Activated B cell treated with CpG ODN at 0.5 μM for 24 hours (primary cell): ENCODE results near the gene DHRS3. TPM values are rescaled to one million over a fixed set of nuclear protein-coding genes. Genes with fewer than 3 reads are reported as not detected.

Experiments used
- ATAC-seq: fragments of 200-7000 bp; cut with Tn5 transposase; one replicate; pipeline ENCODE4 v1.10.0; 2021; ENCODE audit warnings: low read depth, mild to moderate bottlenecking, moderate library complexity
- CTCF ChIA-PET: fragments of 350-600 bp; sonication (Branson Sonifier 250); formaldehyde crosslinking; loops from one replicate; lab custom pipeline; 2021; ENCODE audit warnings: antibody characterized with exemption; lab: Charles Lee
- POLR2A ChIA-PET: fragments of 350-600 bp; sonication (Branson Sonifier 250); formaldehyde crosslinking; loops from one replicate; lab custom pipeline; 2021; ENCODE audit warnings: antibody characterized with exemption; lab: Charles Lee
- DNase-seq: peaks from one replicate; pipeline ENCODE4 v3.0.0; 2022
- H3K27ac Mint-ChIP-seq: one replicate; pipeline ENCODE4 v1.8.0; 2020; ENCODE audit warnings: mixed read lengths
- H3K27me3 Mint-ChIP-seq: one replicate; pipeline ENCODE4 v1.8.0; 2021; ENCODE audit warnings: mixed read lengths
- H3K36me3 Mint-ChIP-seq: one replicate; pipeline ENCODE4 v1.8.0; 2021; ENCODE audit warnings: low read depth, mixed read lengths
- H3K4me1 Mint-ChIP-seq: one replicate; pipeline ENCODE4 v1.8.0; 2021; ENCODE audit warnings: mixed read lengths
- H3K4me3 Mint-ChIP-seq: one replicate; pipeline ENCODE4 v1.8.0; 2020; ENCODE audit warnings: mild to moderate bottlenecking, mixed read lengths
- H3K9me3 Mint-ChIP-seq: one replicate; pipeline ENCODE4 v1.8.0; 2020; ENCODE audit warnings: mixed read lengths
- intact Hi-C: fragments of 100-400 bp; cut with micrococcal nuclease; formaldehyde crosslinking; loops from one replicate; pipeline ENCODE4 v1.15.1; 2024
- total RNA-seq: library from RNA; stranded (reverse); gene quantifications from 2 replicates; pipeline ENCODE4 v1.2.3, GENCODE V29; 2022
- TF ChIP-seq, protein P1 (sequence below): fragments of 200-600 bp; IDR thresholded peaks from one replicate; pipeline ENCODE4 v1.8.0; 2022; ENCODE audit warnings: antibody characterized with exemption, mild to moderate bottlenecking

DHRS3 gene
- total RNA-seq, 1 donor from 2014 or later: 1.8 TPM

DNA sequence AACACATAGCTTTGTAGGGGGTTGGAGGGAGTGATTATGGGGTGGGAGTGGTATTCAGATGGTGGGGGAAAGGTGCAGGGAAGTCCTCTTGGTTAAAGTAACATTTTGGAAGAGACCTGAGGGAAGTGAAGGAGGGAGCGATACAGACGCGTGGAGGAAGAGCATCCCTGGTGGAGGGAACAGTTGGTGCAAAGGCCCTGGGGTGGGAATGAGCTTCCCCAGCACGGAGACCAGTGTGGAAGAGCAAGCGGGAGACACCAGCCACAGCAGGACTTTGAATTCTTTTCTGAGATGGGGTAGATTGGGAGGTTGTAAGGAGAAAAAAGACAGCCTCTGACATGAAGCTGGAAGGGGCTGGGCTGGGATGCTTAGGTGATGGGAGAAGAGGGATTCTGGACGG lies 23.5 kb downstream of the DHRS3 start:
- Mint-ChIP-seq H3K36me3 (no peaks in the 10 kb centered on the region), H3K27me3 (peaks cover 21% of the 10 kb centered on the region), H3K4me1 (peaks cover 13% of the 10 kb centered on the region), H3K9me3 (no peaks in the 10 kb centered on the region), H3K27ac (no peak overlapping the region), H3K4me3 (peak overlapping the region; percentile 78)
- TF ChIP-seq, protein P1, sequence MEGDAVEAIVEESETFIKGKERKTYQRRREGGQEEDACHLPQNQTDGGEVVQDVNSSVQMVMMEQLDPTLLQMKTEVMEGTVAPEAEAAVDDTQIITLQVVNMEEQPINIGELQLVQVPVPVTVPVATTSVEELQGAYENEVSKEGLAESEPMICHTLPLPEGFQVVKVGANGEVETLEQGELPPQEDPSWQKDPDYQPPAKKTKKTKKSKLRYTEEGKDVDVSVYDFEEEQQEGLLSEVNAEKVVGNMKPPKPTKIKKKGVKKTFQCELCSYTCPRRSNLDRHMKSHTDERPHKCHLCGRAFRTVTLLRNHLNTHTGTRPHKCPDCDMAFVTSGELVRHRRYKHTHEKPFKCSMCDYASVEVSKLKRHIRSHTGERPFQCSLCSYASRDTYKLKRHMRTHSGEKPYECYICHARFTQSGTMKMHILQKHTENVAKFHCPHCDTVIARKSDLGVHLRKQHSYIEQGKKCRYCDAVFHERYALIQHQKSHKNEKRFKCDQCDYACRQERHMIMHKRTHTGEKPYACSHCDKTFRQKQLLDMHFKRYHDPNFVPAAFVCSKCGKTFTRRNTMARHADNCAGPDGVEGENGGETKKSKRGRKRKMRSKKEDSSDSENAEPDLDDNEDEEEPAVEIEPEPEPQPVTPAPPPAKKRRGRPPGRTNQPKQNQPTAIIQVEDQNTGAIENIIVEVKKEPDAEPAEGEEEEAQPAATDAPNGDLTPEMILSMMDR: no peak
- ATAC-seq: no peak
- CTCF ChIA-PET: no interaction called here
- no peak for DNase-seq
- intact Hi-C loops: no loop called here
- POLR2A ChIA-PET: no interaction called here

DNA sequence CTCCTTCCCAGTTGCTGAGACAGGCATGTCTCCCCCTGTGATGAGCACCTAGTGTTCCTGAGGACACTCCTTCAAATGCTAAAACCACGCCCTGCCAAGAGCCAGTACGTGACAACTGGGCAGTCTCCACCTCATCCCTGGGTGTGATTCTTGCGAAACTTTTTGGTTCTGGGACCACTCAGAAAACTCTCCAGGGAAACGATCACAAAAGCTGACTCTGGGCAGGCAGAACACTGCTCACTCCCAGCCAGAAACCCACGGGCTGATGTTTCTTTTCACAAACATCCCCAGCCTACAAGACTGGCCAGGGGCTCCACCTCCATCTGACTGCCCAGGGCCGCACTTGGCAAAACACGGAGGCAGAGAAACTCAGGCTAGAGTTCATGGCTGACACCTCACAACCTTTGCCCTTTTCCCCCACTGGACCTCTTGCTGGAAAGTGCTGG lies 24.4 kb downstream of the DHRS3 start:
- intact Hi-C loops: no loop called here
- H3K27me3 Mint-ChIP-seq: peaks cover 22% of the 10 kb centered on the region
- no peak overlapping the region for H3K4me3 Mint-ChIP-seq
- no peaks in the 10 kb centered on the region for H3K9me3 Mint-ChIP-seq
- peaks cover 13% of the 10 kb centered on the region for H3K4me1 Mint-ChIP-seq
- H3K36me3 Mint-ChIP-seq: no peaks in the 10 kb centered on the region
- ATAC-seq: no peak
- ChIA-PET POLR2A (no interaction called here), CTCF (interaction anchor here (1.1 kb wide), 1 partner anchor 26 kb away, joined by 3 read pairs; no protein-coding TSS in a partner anchor)
- TF ChIP-seq, protein P1: no peak
- H3K27ac Mint-ChIP-seq: no peak overlapping the region
- DNase-seq: no peak

DNA sequence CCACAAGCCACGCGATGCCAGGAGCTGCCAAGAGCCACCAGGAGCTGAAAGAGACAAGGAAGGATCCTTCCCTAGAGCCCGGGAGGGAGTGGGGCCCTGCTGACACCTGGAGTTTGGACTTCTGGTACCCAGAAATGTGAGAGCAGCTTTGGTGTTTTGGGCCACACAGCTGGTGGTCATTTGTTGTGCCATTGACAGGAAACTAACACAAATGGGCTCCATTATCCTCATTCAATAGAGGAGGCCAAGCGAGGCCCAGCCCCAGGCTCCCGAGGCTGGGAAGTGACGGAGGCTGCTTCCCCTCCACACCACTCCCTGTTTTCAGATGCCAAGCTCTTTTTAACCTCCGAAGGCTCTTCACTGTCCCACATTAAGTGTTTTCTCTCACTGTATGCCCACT lies 25.5 kb downstream of the DHRS3 start:
- Mint-ChIP-seq H3K27ac (no peak overlapping the region), H3K27me3 (peaks cover 29% of the 10 kb centered on the region), H3K4me3 (no peak overlapping the region), H3K4me1 (peaks cover 13% of the 10 kb centered on the region), H3K9me3 (no peaks in the 10 kb centered on the region), H3K36me3 (no peaks in the 10 kb centered on the region)
- ChIA-PET CTCF (interaction anchor here (1.1 kb wide), 1 partner anchor 27 kb away, joined by 3 read pairs; no protein-coding TSS in a partner anchor), POLR2A (no interaction called here)
- ATAC-seq (no peak), DNase-seq (no peak)
- TF ChIP-seq, protein P1: no peak
- intact Hi-C loops: no loop called here

DNA sequence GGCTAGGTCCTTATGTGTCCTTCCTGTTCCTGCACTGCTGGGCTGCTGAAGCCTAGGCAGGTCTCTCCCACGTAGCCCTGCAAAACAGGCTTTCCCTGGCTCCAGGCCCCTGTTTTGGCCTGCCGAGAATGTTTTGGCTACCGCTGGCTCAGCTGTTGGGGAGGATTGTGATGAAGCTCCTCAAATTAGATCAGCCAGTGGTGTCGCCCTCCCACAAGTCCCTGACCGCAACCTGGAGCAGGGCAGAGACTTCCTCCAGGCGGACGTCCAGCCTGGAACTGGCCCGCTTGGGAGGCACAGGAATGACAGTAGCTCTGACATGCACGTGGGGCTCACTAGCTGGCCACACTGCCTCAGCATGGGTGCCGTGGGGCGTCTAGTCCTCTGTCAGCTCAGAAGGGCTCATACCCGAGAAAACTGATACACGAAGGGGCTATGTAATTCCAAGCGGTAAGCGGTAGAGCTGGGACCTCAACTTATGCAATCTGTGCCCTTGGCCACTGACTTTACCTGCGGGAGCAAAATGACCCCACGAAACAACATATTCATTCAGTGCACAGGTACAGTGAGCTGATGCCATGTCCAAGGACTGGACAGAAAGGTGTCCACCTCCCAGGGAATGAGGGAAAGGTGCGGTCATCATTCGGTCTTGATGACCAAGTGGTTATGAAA lies 26.6 kb downstream of the DHRS3 start:
- POLR2A ChIA-PET: no interaction called here
- ATAC-seq: no peak
- H3K4me3 Mint-ChIP-seq: no peak overlapping the region

DNA sequence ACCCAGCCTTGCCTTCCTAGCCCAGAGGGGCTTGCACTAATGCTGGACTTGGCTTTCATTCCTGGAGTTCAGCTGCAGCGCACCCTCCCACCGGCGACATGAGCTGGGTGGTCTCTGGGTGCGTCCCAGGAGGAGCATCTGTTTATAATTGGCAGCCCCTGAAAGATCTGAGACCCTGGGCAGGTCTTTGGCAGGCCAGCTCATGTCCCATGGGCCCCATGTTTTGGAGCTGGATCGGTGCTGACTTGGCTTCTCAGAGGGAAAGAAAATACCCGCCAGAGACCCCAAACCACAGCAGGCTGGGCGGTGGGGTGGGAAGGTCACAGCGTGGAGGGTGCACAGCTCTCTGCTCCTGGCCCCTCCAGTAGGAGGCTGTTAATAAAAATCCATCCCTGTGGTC lies 29.3 kb downstream of the DHRS3 start:
- ChIA-PET POLR2A (interaction anchor here (0.7 kb wide), 1 partner anchor 280 kb away, joined by 3 read pairs; no protein-coding TSS in a partner anchor), CTCF (no interaction called here)
- H3K9me3 Mint-ChIP-seq: no peaks in the 10 kb centered on the region
- no peaks in the 10 kb centered on the region for H3K36me3 Mint-ChIP-seq
- TF ChIP-seq, protein P1: no peak
- DNase-seq (no peak), ATAC-seq (no peak)
- peaks cover 17% of the 10 kb centered on the region for H3K27me3 Mint-ChIP-seq
- H3K4me1 Mint-ChIP-seq: no peaks in the 10 kb centered on the region
- no peak overlapping the region for H3K4me3 Mint-ChIP-seq
- intact Hi-C loops: no loop called here
- H3K27ac Mint-ChIP-seq: no peak overlapping the region

More for the DNA sequence above, 26.6 kb downstream of the DHRS3 start:
- Mint-ChIP-seq H3K36me3 (no peaks in the 10 kb centered on the region), H3K27me3 (peaks cover 28% of the 10 kb centered on the region), H3K9me3 (no peaks in the 10 kb centered on the region), H3K27ac (no peak overlapping the region), H3K4me1 (peaks cover 11% of the 10 kb centered on the region)
- TF ChIP-seq, protein P1: no peak
- intact Hi-C loops: no loop called here
- no peak for DNase-seq
- CTCF ChIA-PET: no interaction called here
